Astrocyte (in vitro differentiated cells and primary cell): Measurements from ENCODE around the gene PTPRK.

ENCODE experiments used
- EZH2 ChIP-seq: IDR thresholded peaks from 2 replicates; pipeline ENCODE4 v1.6.1; 2012; ENCODE audit warnings: mild to moderate bottlenecking, low read length, inconsistent platforms; ENCODE audit not compliant: insufficient read depth
- TF ChIP-seq, protein P1 (sequence below): IDR thresholded peaks from 2 replicates; pipeline ENCODE4 v1.5.1; 2011; ENCODE audit warnings: low read depth, mild to moderate bottlenecking, inconsistent platforms, low read length, moderate library complexity; ENCODE audit not compliant: insufficient read depth

DNA sequence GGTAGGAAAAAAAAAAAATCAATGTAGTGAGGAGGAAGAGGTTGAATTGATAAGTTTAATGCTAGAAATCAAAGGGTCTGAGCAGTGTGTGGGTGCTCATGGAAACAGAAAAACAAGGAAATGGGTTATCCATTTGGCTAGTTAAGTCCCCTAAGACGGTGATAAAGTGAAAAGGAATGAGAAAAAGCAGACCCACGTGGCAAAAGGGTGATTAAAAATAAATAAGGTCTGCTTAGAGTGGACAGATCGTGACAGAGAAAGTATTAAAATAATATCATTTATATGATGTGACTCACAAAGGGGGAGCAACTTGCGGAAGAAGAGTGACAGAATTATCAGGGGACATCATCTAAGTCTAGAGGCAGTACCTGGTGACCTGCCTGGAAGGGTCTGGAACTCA lies 367.8 kb downstream of the PTPRK start:
- TF ChIP-seq, protein P1, sequence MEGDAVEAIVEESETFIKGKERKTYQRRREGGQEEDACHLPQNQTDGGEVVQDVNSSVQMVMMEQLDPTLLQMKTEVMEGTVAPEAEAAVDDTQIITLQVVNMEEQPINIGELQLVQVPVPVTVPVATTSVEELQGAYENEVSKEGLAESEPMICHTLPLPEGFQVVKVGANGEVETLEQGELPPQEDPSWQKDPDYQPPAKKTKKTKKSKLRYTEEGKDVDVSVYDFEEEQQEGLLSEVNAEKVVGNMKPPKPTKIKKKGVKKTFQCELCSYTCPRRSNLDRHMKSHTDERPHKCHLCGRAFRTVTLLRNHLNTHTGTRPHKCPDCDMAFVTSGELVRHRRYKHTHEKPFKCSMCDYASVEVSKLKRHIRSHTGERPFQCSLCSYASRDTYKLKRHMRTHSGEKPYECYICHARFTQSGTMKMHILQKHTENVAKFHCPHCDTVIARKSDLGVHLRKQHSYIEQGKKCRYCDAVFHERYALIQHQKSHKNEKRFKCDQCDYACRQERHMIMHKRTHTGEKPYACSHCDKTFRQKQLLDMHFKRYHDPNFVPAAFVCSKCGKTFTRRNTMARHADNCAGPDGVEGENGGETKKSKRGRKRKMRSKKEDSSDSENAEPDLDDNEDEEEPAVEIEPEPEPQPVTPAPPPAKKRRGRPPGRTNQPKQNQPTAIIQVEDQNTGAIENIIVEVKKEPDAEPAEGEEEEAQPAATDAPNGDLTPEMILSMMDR, result no peak
- TF ChIP-seq EZH2, result no peak
